GM19395 (cell line): ENCODE measurements around the gene PRKAR2A.
"Not testable (repeated sequence)": the region's sequence is repeated elsewhere in the genome, so short reads cannot be mapped to it uniquely, and the experiment has no call there.

Experiments used
- ATAC-seq: cut with Tn5 transposase; IDR thresholded peaks from one replicate; pipeline ENCODE4 v1.9.1; 2021; ENCODE audit warnings: mild to moderate bottlenecking, moderate library complexity; ENCODE audit not compliant: unreplicated experiment

The PRKAR2A gene

DNA sequence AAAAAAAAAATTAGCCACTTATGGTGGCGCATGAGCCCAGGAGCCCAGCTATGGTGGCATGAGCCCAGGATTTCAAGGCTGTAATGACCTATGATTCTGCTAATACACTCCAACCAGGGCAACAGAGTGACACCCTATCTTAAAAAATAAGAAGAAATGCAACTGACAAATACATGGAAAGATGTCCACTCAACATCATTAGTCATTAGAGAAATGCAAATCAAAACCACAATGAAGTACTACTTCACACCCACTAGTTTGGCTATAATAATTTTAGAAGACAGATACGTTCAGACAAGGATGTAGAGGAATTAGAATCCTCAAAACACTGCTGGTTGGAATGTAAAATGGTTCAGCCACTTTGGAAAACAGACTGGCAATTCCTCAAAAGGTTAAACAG, 10.5 kb downstream of the PRKAR2A start:
- ATAC-seq: no peak

DNA sequence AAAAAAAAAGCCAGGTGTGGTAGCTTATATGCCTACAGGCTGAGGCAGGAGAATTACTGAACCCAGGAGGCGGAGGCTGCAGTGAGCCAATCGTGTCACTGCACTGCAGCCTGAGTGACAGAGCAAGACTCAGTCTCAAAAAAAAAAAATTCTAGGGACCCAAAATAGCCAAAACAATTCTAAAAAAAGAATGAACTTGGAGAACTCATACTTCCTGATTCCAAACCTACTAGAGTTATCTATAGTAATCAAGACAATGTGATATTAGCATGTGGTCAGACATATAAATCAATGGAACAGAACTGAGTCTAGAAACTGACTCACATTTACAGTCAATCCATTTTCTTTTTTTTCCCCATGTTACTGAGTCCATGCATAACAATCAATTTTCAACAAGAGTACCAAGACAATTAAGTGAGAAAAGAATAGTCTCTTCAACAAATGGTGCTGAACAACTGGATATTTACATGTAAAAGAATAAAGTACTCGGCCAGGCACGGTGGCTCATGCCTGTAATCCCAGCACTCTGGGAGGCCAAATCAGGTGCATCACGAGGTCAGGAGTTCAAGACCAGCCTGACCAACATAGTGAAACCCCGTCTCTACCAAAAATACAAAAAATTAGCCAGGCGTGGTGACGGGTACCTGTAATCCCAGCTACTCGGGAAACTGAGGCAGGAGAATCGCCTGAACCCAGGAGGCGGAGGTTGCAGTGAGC, 11.9 kb downstream of the PRKAR2A start:
- no peak for ATAC-seq

DNA sequence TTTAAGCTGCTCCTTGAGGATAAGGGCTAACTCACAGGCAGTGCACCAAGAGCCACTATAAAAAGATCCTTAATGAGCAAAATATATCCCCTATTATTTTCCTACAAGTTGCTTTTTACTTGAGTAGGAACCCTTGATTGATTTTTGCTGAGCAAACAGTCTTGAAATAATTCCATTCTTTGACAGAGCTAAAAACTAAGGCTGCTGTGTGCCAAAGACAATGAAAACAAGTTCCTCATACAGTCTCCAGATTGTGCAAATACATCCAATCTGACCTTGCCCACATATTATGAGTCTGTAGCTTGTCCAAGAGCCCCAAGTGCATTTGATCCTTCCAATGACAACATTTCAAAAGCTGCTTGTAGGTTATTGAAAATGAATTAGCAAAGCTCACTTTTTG, 15.0 kb downstream of the PRKAR2A start:
- ATAC-seq: no peak

DNA sequence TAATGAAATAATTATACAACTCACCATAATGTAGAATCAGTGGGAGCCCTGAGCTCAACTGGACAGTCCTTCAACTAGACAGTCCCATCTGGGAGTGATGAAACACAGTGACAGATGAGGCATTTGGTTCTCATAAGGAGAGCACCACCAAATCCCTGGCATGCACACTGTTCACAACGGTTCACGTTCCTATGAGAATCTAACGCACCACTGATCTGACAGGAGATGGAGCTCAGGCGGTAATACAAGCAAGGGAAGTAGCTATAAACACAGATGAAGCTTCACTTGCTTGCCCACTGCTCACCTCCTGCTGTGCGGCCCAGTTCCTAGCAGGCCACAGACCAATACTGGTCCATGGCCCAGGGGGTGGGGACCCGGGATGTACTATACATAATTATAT, 17.0 kb downstream of the PRKAR2A start:
- no peak for ATAC-seq

DNA sequence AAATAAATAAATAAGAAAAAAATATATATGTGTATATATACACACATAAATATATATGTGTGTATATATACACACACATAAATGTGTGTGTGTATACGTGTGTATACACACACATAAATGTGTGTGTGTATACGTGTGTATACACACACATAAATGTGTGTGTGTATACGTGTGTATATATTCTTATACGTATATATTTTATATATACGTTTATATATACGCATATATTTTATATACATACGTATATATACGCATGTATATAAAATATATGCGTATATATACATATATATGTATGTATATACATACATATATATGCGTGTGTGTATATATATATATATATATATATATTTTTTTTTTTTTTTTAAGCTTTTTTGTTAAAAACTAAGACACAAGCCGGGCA, 18.1 kb downstream of the PRKAR2A start:
- ATAC-seq: not testable (repeated sequence)

DNA sequence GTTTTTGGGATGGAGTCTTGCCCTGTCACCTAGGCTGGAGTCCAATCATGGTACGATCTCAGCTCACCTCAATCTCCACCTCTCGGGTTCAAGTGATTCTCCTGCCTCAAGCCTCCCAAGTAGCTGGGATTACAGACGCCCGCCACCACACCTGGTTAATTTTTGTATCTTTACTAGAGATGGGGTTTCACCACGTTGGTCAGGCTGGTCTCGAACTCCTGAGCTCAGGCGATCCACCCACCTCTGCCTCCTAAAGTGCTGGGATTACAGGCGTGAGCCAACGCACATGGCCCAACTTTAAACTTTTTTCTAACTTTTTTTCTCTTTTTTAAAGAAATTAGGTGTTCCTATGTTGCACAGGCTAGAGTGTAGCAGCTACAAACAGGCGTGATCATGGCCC, 19.8 kb downstream of the PRKAR2A start:
- ATAC-seq: not testable (repeated sequence)

DNA sequence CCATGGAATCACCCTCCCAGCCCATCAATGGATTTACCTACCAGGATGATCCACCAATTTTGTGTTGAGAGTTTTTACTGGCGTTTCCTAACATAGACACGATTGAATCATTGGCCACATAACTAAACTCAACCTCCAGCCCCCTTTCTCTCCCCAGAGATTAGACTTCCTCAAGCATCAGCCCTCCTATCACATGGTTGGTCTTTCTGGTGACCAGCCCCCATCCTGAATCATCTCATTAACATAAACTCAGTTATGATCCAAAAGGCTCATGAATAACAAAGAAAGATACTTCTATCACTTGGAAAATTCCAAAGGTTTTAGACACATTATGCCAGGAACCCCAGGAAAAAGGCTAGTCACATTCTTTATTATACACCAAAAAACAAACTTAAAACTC, 21.2 kb downstream of the PRKAR2A start:
- ATAC-seq: no peak

DNA sequence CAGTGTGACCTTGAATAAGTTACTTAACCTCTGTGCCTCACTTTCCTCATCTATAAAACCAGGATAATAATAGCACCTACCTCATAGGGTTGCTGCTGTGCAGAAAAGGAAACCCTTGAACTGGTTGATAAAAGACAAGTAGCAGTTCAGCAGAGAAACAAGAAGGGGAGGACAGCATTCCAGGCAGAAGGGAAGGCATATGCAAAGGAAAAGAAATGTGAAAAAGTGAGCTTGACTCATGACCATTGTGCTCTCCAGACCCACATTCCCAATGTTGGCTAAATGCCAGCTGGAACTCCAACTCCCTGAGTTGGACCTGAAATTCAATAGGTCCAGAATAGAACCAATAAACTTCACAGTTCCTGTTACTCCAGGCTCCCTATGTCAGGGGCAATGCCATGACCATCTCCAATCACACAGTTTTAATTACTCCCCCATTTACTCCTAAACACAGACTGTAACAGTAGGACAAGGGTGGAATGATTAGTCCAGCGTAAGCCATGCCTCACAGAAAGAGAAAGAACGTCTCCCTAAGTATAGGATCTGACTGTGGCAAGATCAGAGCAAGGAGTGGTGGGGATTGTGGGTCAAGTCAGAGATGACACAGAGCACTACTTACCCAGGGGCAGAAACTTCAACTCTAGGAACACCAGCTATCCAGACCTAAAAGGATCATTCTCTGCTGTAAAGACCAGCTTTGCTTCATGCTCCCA, 26.9 kb downstream of the PRKAR2A start:
- no peak for ATAC-seq

DNA sequence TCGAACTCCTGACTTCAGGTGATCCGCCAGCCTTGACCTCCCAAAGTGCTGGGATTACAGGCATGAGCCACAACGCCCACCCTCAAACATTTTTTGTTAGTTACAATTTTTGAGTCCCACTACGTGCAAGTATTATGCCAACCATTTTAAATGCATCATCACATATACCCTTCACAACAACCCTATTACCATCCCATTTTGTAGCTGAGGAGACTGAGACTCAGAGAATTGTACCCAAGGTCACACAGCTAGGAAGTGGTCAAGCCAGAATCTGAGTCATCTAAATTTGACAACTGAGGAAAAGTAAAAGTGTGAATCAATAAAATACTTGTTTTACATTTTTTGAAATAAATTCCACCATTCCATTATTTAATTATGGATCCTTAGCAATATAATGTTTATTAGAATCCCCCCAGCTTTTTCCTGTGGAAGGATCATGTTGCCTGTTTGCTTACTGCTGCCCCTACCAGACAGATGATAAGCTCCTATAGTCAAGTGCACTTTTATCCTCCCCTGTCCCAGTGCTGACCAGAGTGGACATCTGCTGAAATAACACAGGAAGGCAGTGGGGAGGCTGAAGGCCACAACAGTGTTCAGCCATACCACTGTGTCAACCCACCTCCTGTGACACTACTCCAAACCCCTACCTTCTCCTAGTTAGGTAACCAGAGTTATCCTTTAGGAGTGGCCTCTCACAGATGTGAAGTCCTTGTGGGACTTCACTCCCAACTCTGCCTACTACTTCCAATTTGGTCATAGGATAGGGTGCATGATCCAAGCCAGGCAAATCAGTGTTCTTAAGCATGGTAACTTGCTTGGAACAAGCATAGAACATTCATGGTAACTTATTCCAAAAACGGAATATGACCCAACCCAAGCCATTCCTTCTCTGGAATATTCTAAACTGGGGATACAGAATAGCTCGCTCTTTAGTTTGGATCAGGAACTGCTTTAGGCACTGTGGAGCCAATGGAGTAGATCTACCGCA, 28.1 kb downstream of the PRKAR2A start:
- ATAC-seq: no peak

DNA sequence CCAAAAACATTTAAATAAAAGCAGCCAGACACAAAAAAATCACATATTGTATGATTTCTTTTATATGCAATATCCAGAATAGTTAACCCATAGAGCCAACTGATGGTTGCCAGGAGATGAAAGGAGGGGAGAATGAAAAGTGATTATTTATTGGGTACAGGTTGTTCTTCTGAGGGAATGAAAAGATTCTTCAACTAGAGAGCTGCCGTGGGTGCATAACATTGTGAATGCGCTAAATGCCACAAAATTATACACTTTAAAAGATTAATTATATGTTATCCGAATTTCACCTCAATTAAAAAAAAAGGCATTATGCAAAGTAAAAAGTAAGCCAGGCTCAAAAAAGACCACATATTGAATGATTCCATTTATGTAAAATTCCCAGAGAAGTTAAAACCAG, 36.1 kb downstream of the PRKAR2A start:
- ATAC-seq: no peak

DNA sequence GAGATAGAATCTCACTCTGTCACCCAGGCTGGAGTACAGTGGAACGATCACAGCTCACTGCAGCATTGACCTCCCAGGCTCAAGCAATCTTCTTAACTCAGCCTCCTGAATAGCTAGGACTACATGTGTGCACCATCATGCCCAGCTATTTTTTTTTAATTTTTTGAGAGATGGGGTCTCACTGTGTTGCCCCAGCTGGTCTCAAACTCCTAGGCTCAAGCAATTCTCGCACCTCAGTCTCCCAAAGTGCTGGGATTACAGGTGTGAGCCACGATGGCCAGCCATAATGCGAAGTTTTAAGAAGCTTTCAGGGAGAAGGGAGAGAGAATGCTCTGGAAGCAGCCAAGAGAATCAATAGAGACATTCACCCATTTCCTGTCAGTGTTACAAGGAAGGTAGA, 42.7 kb downstream of the PRKAR2A start:
- no peak for ATAC-seq

DNA sequence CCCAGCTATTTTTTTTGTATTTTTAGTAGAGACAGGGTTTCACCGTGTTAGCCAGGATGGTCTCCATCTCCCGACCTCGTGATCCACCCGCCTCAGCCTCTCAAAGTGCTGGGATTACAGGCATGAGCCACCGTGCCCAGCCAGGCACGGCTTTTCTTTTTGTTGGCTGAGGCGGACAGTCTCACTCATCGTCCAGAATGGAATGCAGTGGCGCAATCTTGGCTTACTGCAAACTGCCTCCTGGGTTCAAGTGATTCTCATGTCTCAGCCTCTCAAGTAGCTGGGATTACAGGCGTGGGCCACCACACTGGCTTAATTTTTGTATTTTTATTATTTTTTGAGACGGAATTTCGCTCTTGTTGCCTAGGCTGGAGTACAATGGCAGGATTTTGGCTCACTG, 46.8 kb downstream of the PRKAR2A start:
- ATAC-seq: not testable (repeated sequence)

DNA sequence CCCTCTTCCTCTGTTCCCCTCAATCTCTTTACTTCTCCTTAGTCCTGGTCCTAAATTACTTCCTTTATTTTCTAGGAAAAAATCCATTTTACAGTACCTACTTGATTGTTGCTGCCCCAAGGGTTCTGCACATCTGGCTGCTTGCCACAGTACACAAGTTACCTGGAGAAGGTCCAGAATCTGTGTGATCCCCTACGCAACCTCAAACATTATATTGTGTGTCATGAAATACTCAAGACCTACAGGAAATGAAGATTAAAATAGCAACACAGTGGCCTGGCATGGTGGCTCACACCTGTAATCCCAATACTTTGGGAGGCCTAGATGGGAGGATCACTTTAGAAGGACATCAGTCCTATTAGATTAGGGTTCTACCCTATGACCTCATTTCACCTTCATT, 48.7 kb downstream of the PRKAR2A start:
- no peak for ATAC-seq

DNA sequence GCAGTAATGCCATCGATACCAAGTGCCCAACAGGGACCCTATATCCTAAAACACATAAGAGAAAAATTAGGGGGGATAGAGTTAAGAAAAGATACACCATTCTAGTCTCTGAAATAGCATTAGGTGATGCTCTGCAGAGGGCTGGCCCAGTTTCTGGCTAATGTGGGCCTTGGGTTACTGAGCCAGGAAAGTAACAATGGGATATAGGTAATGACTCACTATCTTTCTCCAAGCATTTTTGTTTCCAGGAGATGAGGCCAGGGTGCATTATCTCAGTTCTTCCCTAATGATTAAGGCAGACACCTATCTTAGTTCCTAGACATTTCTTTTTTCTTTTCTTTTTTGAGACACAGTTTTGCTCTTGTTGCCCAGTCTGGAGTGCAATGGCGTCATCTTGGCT, 50.0 kb downstream of the PRKAR2A start:
- ATAC-seq: no peak

DNA sequence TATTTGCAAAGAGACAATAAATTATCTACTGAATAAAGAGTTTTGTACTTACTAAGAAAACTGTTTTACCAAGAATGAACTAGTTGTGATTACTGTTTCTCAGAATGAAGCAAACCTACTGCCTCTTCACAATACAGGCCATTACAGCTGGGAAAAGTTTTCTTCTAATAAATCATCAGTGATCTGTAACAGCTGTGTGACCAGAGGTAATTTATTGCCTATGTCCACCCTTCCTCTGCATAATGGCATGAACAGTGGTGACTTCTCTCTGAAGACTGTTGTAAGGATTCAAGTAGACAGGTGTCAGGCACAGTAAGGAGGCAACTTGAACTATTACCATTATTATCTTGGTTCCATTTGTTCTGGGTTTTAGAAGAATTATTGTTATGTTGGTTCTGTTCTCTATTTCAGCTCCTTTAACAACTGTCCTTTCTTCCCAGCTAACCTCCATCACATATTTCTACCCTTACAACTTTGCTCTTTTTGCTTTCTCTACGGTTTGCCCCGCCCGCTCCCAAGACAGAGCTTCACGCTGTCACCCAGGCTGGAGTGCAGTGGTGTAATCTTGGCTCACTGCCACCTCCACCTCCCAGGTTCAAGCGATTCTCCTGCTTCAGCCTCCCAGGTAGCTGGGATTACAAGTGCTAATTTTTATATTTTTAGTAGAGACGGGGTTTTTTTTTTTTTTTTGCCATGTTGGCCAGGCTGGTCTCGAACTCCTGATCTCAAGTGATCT, 51.5 kb downstream of the PRKAR2A start:
- ATAC-seq: no peak

DNA sequence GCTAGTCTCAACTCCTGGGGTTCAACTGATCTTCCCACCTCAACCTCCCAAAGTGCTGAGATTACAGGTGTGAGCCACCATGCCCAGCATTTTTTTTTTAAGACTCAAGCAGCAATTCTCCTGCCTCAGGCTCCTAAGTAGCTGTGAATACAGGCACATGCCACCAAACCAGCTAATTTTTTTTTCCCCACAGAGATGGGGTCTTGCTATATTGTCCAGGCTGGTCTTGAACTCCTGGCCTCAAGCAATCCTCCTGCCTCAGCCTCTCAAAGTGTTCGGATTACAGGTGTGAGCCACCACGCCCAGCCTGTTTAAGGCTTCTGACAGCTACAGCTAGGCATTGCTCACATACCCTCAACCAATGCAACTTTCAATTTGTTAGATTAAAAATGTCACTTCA, 54.2 kb downstream of the PRKAR2A start:
- ATAC-seq: not testable (repeated sequence)

DNA sequence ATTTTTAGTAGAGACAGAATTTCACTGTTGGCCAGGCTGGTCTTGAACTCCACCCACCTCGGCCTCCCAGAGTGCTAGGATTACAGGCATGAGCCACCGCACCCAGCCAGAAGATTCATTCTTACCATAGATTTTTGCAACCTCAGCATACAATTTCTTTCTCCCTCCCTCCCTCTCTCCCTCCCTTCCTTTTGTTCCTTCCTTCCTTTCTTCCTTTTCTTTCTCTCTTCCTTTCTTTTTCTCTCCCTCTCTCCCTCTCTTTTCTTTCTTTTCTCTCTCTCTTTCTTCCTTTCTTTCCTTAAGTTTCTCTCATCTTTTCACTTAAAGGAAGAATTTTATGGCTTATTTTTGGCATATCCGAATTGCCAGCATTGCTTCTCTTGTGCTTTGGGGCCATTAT, 58.0 kb downstream of the PRKAR2A start:
- ATAC-seq: no peak

DNA sequence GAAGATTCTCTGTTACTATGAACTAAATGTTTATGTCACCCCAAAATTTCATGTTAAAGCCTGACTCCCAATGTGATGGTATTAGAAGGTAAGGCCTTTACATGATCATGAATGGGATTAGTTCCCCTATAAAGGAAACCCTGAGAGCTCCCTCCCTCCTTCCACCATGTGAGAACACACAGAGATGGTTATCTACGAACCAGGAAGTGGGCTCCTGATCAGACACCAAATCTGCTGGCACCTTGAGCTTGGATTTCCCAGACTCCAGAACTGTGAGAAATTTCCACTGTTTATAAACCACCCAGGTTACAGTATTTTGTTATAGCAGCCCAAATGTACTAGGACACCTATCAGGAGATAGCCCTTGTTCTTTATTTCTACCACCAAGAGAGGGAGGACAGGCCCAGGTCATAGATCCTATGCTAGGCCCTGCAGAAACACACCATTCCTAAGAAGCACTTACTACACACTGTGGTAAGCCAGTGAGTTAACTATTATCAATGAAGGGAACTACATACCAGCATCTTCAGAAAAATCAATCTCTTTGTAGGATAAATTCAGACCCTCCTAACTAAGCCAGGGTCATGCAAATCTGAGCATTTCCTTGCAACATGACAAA, 59.0 kb downstream of the PRKAR2A start:
- no peak for ATAC-seq

DNA sequence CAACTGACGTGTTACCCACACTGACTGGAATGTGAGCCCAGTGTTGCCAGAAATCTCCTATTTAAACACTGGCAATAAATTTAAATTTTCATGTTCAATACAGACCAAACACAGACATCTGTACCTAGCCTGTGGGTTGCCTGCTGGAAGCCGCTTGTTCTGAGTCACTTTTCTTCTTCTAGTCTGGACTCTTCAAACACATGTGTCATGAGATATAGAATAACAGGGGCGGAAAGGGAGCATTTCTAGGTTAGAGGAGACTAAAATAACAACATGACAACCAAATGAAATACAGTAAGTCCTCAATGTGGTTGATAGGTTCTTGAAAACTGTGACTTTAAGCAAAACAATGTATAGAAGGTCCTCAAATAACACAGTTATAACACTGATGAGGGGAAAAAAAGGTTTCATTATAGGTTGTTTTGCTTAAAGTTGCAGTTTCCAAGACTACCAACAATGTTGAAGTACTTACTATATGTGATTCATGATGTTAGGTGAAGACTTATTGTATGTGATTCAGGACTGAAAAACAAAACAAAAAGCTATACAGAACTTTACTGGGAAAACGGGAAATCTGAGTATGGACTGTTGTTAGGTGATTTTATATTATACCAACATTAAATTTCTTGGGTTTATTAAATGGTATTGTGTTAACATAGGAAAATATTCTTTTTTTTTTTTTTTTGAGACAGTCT, 63.1 kb downstream of the PRKAR2A start:
- no peak for ATAC-seq

DNA sequence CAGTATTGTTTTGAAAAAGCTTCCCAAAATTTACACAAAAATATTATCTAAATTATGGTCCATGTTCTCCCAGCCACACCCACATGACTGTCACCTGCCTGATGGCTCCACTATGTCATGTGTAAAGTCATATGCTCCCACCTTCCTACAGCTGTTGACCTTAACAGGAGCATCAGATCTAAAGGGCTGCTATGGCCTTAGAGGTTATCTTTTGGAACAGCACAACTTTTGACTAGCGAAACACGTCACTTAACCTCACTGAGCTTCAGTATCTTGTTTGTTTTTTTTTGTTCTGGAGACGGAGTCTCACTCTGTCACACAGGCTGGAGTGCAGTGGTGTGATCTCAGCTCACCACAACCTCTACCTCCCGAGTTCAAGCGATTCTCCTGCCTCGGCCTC, 64.4 kb downstream of the PRKAR2A start:
- no peak for ATAC-seq
